ENCODE results near the gene PAAF1.

The PAAF1 gene

GRCh38 chr11:73876424-73877310 lies at the start of gene PAAF1, which contains the start of gene COA4:
TSS of gene PAAF1 (plus strand) at chr11:73876999. CDS start at chr11:73877022, 23 bp downstream.
TSS of gene COA4 (minus strand) at chr11:73876846. CDS start at chr11:73873378, 3,468 bp downstream.
- no peak for TF ChIP-seq CTCF (conservative IDR thresholded peaks at IDR 0.05; ENCODE audit: control insufficient read depth, insufficient read depth, low read depth, low read length)
- peak; percentile 93 for DNase-seq (ENCODE audit: low read depth)
- peak within 1 kb of the TSS; percentile 97 for H3K4me3 ChIP-seq (ENCODE audit: control insufficient read depth, low read depth, low read length)

GRCh38 chr11:73830261-73830660 lies 46.5 kb upstream of the PAAF1 start:
- DNase-seq (ENCODE audit: low read depth): no peak
- no peak for TF ChIP-seq CTCF (conservative IDR thresholded peaks at IDR 0.05; ENCODE audit: control insufficient read depth, insufficient read depth, low read depth, low read length)
- no peak overlapping the region for H3K4me3 ChIP-seq (ENCODE audit: control insufficient read depth, low read depth, low read length)

GRCh38 chr11:73833067-73833466 lies 43.7 kb upstream of the PAAF1 start:
- H3K4me3 ChIP-seq (ENCODE audit: control insufficient read depth, low read depth, low read length): no peak overlapping the region
- no peak for TF ChIP-seq CTCF (conservative IDR thresholded peaks at IDR 0.05; ENCODE audit: control insufficient read depth, insufficient read depth, low read depth, low read length)
- DNase-seq (ENCODE audit: low read depth): no peak

GRCh38 chr11:73838443-73839122 lies 38.2 kb upstream of the PAAF1 start:
- H3K4me3 ChIP-seq (ENCODE audit: control insufficient read depth, low read depth, low read length): no peak overlapping the region
- DNase-seq (ENCODE audit: low read depth): no peak
- TF ChIP-seq CTCF (conservative IDR thresholded peaks at IDR 0.05; ENCODE audit: control insufficient read depth, insufficient read depth, low read depth, low read length): no peak

- no peak for DNase-seq (ENCODE audit: low read depth)
- H3K4me3 ChIP-seq (ENCODE audit: control insufficient read depth, low read depth, low read length): no peak overlapping the region
- no peak for TF ChIP-seq CTCF (conservative IDR thresholded peaks at IDR 0.05; ENCODE audit: control insufficient read depth, insufficient read depth, low read depth, low read length)
Measured at GRCh38 chr11:73839123-73839457, 37.7 kb upstream of the PAAF1 start.

- H3K4me3 ChIP-seq (ENCODE audit: control insufficient read depth, low read depth, low read length): no peak overlapping the region
- no peak for DNase-seq (ENCODE audit: low read depth)
- no peak for TF ChIP-seq CTCF (conservative IDR thresholded peaks at IDR 0.05; ENCODE audit: control insufficient read depth, insufficient read depth, low read depth, low read length)
Measured at GRCh38 chr11:73851046-73851764, 25.6 kb upstream of the PAAF1 start.

Data from fibroblast of mammary gland (primary cell).